Activated CD8-positive, alpha-beta T cell treated with anti-CD3 and anti-CD28 coated beads for 36 hours (primary cell): ENCODE measurements around the gene PIK3C2G. TPM values are rescaled to one million over a fixed set of nuclear protein-coding genes. Genes with fewer than 3 reads are reported as not detected.
"Not testable (repeated sequence)": the region's sequence is repeated elsewhere in the genome, so short reads cannot be mapped to it uniquely, and the experiment has no call there.

ENCODE experiments used
- ATAC-seq: fragments of 200-7000 bp; cut with Tn5 transposase; one replicate; pipeline ENCODE4 v1.10.0; 2021; ENCODE audit warnings: mild to moderate bottlenecking, moderate library complexity
- CTCF ChIA-PET: fragments of 350-600 bp; sonication (Branson Sonifier 250); formaldehyde crosslinking; loops from one replicate; lab custom pipeline; 2021; ENCODE audit warnings: antibody characterized with exemption; lab: Charles Lee
- POLR2A ChIA-PET: fragments of 350-600 bp; sonication (Branson Sonifier 250); formaldehyde crosslinking; loops from one replicate; lab custom pipeline; 2021; ENCODE audit warnings: antibody characterized with exemption; lab: Charles Lee
- DNase-seq: peaks from one replicate; pipeline ENCODE4 v3.0.0-alpha.2; 2020
- H3K27ac Mint-ChIP-seq: one replicate; pipeline ENCODE4 v1.8.0; 2021; ENCODE audit warnings: mild to moderate bottlenecking, mixed read lengths
- H3K27me3 Mint-ChIP-seq: one replicate; pipeline ENCODE4 v1.8.0; 2021; ENCODE audit warnings: mixed read lengths
- H3K36me3 Mint-ChIP-seq: one replicate; pipeline ENCODE4 v1.8.0; 2021; ENCODE audit warnings: low read depth, mixed read lengths
- H3K4me1 Mint-ChIP-seq: one replicate; pipeline ENCODE4 v1.8.0; 2021; ENCODE audit warnings: low read depth, mixed read lengths
- H3K4me3 Mint-ChIP-seq: one replicate; pipeline ENCODE4 v1.8.0; 2021; ENCODE audit warnings: mild to moderate bottlenecking, moderate library complexity, mixed read lengths
- H3K9me3 Mint-ChIP-seq: one replicate; pipeline ENCODE4 v1.8.0; 2021; ENCODE audit warnings: mixed read lengths
- CTCF ChIP-seq: fragments of 200-600 bp; IDR thresholded peaks from one replicate; pipeline ENCODE4 v1.8.0; 2022; ENCODE audit warnings: antibody characterized with exemption, mild to moderate bottlenecking
- intact Hi-C: fragments of 100-400 bp; cut with micrococcal nuclease; formaldehyde crosslinking; loops from one replicate; pipeline ENCODE4 v1.10.0; 2022
- total RNA-seq, 2 experiments: library from RNA; stranded (reverse); gene quantifications; one replicate each; pipeline ENCODE4 v1.2.3, GENCODE V29; 2021

The PIK3C2G gene
- total RNA-seq, 2 experiments from 2014 or later, result not detected

- POLR2A ChIA-PET, result no interaction called here
Observed at GRCh38 chr12:18487509-18487908, 226.2 kb downstream of the PIK3C2G start.

GRCh38 chr12:18492372-18493025 is 231.2 kb downstream of the PIK3C2G start:
- Mint-ChIP-seq H3K36me3 (no peaks in the 10 kb centered on the region), H3K27me3 (no peaks in the 10 kb centered on the region), H3K9me3 (no peaks in the 10 kb centered on the region), H3K27ac (no peak overlapping the region), H3K4me1 (no peaks in the 10 kb centered on the region), H3K4me3 (no peak overlapping the region)
- no peak for TF ChIP-seq CTCF
- ChIA-PET POLR2A (no interaction called here), CTCF (no interaction called here)
- no peak for ATAC-seq
- no peak for DNase-seq
- intact Hi-C loops, result no loop called here

More at GRCh38 chr12:18487509-18487908, 226.2 kb downstream of the PIK3C2G start:
- CTCF ChIA-PET, result no interaction called here
- no peak for TF ChIP-seq CTCF
- ATAC-seq (no peak), DNase-seq (no peak)
- Mint-ChIP-seq H3K4me1 (no peaks in the 10 kb centered on the region), H3K4me3 (no peak overlapping the region), H3K36me3 (no peaks in the 10 kb centered on the region), H3K27me3 (no peaks in the 10 kb centered on the region), H3K27ac (no peak overlapping the region), H3K9me3 (peaks cover 2% of the 10 kb centered on the region)
- intact Hi-C loops, result no loop called here

- no peaks in the 10 kb centered on the region for H3K9me3 Mint-ChIP-seq
- no peaks in the 10 kb centered on the region for H3K36me3 Mint-ChIP-seq
- ATAC-seq, result no peak
- H3K4me3 Mint-ChIP-seq, result no peak overlapping the region
- H3K4me1 Mint-ChIP-seq, result no peaks in the 10 kb centered on the region
- intact Hi-C loops, result no loop called here
- POLR2A ChIA-PET, result no interaction called here
- DNase-seq, result no peak
- CTCF ChIA-PET, result no interaction called here
- no peak for TF ChIP-seq CTCF
- no peaks in the 10 kb centered on the region for H3K27me3 Mint-ChIP-seq
- no peak overlapping the region for H3K27ac Mint-ChIP-seq
Observed at GRCh38 chr12:18496156-18496555, 234.8 kb downstream of the PIK3C2G start.

- H3K27ac Mint-ChIP-seq, H3K4me3 Mint-ChIP-seq, H3K4me1 Mint-ChIP-seq, H3K36me3 Mint-ChIP-seq, H3K9me3 Mint-ChIP-seq, H3K27me3 Mint-ChIP-seq, CTCF ChIA-PET, POLR2A ChIA-PET, ATAC-seq, intact Hi-C loops, DNase-seq: not testable (repeated sequence)
Observed at GRCh38 chr12:18500160-18500574, 238.8 kb downstream of the PIK3C2G start.

GRCh38 chr12:18500736-18501135 is 239.4 kb downstream of the PIK3C2G start:
- POLR2A ChIA-PET, result not testable (repeated sequence)

GRCh38 chr12:18502422-18502968 is 241.2 kb downstream of the PIK3C2G start:
- Mint-ChIP-seq H3K4me3 (no peak overlapping the region), H3K27ac (no peak overlapping the region), H3K9me3 (no peaks in the 10 kb centered on the region), H3K4me1 (no peaks in the 10 kb centered on the region), H3K27me3 (no peaks in the 10 kb centered on the region), H3K36me3 (no peaks in the 10 kb centered on the region)
- CTCF ChIA-PET, result no interaction called here
- POLR2A ChIA-PET, result no interaction called here
- DNase-seq (no peak), ATAC-seq (no peak)
- intact Hi-C loops, result no loop called here
- no peak for TF ChIP-seq CTCF

More at GRCh38 chr12:18500736-18501135, 239.4 kb downstream of the PIK3C2G start:
- H3K27me3 Mint-ChIP-seq, H3K27ac Mint-ChIP-seq, H3K36me3 Mint-ChIP-seq, ATAC-seq, H3K9me3 Mint-ChIP-seq, DNase-seq, intact Hi-C loops, CTCF ChIA-PET, H3K4me3 Mint-ChIP-seq, H3K4me1 Mint-ChIP-seq: not testable (repeated sequence)
